D721Med (cell line): ENCODE data around the gene DUSP8.

Experiments
- DNase-seq: peaks from one replicate; pipeline ENCODE4 v3.0.0; 2011; ENCODE audit warnings: low spot score; ENCODE audit not compliant: insufficient read length
- FAIRE-seq: peaks from 2 replicates; lab custom pipeline; 2011; peaks lifted over from hg19 to GRCh38; lab: Jason Lieb, UNC
- TF ChIP-seq, protein P1 (sequence below): IDR thresholded peaks from 2 replicates; pipeline ENCODE4 v1.5.1; 2012; ENCODE audit warnings: mild to moderate bottlenecking, control low read depth; ENCODE audit not compliant: insufficient read depth; ENCODE audit errors: missing control alignments

DUSP8 gene

DNA sequence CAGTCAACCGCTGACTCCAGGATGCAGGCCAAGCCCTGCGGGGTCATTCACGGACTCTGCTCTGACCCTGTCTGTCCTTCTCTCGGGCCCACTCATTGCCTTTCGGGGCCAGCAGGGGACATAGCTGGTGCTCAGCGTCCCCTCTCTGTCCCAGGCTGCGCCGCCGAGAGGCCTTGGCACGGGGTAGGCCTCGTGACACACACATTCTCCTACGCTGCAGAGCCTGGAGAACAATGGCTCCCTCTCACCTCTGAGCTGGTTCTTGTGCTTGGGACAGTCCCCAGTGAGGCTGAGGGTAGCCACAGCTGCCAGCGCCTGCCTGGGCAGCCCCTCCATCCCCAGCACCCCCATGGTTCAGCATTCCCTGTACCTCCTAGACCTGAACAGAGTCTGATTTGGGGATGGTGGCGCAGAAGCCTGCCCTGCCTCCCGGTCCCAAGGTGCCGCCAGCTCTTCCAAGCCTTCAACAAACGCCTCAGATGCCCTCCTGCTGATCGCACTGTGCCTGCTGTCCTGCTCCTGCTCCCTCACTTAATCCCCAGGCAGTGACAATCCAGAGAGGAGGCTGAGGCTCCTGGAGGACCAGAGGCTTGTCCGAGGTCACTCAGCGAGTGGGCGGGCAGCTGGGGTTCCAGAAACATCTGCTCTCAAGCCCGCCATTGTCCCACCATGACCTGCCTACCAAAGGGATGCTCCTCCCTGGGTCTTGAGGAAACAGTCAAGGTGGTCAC, 30.4 kb downstream of the DUSP8 start:
- FAIRE-seq (no peak), DNase-seq (no peak)
- TF ChIP-seq, protein P1, sequence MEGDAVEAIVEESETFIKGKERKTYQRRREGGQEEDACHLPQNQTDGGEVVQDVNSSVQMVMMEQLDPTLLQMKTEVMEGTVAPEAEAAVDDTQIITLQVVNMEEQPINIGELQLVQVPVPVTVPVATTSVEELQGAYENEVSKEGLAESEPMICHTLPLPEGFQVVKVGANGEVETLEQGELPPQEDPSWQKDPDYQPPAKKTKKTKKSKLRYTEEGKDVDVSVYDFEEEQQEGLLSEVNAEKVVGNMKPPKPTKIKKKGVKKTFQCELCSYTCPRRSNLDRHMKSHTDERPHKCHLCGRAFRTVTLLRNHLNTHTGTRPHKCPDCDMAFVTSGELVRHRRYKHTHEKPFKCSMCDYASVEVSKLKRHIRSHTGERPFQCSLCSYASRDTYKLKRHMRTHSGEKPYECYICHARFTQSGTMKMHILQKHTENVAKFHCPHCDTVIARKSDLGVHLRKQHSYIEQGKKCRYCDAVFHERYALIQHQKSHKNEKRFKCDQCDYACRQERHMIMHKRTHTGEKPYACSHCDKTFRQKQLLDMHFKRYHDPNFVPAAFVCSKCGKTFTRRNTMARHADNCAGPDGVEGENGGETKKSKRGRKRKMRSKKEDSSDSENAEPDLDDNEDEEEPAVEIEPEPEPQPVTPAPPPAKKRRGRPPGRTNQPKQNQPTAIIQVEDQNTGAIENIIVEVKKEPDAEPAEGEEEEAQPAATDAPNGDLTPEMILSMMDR = no peak

DNA sequence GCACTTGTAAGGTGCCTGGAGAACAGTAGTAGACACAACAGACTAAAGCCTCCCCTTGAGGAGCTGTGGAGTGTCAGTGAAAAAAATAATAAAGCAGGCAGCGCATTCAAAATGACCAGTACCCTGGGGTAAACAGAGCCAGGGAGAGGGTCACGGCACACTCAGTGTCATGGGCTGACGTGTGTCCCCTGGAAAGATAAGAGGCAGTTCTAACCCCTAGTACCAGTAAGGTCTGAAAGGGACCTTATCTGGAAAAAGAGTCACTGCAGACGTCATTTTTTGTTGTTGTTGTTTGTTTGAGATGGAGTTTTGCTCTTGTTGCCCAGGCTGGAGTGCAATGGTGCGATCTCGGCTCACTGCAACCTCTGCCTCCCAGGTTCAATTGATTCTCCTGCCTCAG, 32.0 kb downstream of the DUSP8 start:
- FAIRE-seq = no peak
- TF ChIP-seq, protein P1 = no peak
- no peak for DNase-seq

DNA sequence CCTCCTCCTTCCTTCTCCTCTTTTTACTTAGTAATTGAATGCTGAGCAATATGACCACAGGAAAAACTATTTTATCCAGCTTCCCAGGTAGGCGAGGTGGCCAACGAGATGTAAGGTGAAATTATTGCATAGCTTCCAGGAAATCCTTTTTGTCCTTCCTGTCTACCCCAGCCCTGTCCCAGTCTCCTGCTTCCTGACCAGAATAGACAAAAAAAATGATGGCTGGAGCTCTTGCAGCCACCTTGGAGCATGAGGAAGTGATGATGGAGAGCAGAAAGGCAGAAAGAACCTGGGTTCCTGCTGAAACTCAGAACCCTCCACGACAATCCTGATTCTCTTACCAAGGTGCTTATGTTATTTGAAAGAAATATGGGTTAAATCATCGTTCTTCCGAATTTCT, 33.9 kb downstream of the DUSP8 start:
- FAIRE-seq (no peak), DNase-seq (no peak)
- TF ChIP-seq, protein P1 = no peak

DNA sequence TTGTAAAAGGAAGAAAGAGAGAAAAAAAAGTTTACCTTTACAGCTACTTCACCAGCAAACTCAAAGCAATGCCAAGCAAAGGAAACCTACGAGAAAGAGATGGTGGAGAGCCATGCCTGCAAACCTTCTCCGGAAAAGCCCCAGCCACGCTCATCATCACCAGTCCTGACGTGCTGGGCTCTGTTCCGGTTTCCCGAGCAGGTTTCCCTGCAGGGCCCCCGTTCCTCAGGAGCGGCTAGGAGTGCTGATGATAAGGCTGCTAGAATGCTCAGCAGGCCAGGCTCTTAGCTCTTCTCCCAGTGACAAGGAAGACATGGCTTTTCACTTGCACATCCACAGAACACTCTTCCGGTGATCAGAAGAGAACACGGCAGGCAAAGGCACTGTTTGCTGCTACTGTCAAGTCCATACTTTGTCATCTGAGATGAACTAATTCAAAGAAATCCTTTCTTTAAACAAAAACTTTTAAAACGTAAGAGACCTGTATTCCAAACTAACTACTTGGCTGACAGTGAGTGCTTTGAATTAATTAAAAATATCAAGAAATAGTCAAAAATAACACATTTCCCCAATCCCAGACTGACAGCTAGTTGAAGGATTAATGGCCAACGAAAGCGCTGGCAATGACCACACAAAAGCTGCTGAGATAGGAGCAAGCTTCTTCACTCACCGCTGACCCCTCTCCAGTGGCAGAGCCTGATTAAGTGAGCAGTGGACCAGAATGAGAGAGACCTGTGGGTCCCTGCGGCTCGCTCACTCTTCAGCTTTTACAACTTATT, 35.8 kb downstream of the DUSP8 start:
- DNase-seq (no peak), FAIRE-seq (no peak)
- TF ChIP-seq, protein P1 = no peak

GRCh38 chr11:1534682-1535081, 37.4 kb downstream of the DUSP8 start:
- DNase-seq = no peak
- no peak for FAIRE-seq
- TF ChIP-seq, protein P1 = no peak

DNA sequence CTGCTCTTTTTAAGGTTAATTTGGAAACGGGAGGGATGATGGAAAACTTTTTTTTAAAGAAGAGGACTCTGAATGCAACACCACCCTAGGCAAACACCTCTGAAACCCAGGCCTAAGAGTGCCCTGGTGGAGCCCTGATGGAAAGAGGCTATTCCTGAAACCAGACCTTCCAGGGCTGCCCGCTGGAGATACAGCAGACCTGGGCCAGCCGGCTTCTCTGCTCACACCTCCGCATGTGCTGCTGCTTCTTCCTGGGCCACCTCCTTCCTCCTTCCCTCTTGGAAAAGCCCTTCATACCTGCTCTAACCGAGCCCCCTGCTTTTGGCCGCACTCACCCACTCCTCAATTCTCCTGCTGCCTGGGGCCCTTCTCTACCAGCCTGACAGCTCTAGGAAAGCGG, 37.9 kb downstream of the DUSP8 start:
- DNase-seq (no peak), FAIRE-seq (no peak)
- TF ChIP-seq, protein P1 = no peak

DNA sequence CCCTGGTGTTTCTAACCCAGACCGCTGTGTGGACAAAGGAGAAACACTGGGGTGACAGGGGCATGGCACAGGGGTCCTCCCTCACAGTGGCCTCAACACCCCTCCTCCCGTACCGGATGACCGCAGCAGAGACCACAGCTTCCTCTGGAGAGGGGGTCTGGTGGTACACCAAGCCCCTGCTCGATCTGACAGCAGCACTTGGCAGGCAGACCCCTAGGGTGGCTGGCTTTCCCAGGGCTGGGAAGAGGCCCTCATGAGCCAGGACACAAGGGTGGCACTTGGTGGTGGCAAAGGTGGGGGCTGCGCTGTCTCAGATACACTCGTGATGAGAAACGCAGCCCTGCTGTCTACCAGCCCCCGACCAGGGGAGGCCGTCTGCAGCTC, 38.7 kb downstream of the DUSP8 start:
- no peak for FAIRE-seq
- no peak for DNase-seq

More for the DNA sequence above, 38.7 kb downstream of the DUSP8 start:
- TF ChIP-seq, protein P1 = no peak
